GM18505 (cell line): ENCODE data around the gene PDE1C.
"Not testable (repeated sequence)": the region's sequence is repeated elsewhere in the genome, so short reads cannot be mapped to it uniquely, and the experiment has no call there.

Source experiments
- ATAC-seq: cut with Tn5 transposase; IDR thresholded peaks from one replicate; pipeline ENCODE4 v1.9.1; 2021; ENCODE audit not compliant: unreplicated experiment
- POLR2A ChIP-seq: IDR thresholded peaks from 4 replicates; pipeline ENCODE4 v1.6.1; 2011; ENCODE audit warnings: borderline replicate concordance; ENCODE audit not compliant: insufficient read depth, insufficient read length; ENCODE audit errors: extremely low read depth

Gene PDE1C

DNA sequence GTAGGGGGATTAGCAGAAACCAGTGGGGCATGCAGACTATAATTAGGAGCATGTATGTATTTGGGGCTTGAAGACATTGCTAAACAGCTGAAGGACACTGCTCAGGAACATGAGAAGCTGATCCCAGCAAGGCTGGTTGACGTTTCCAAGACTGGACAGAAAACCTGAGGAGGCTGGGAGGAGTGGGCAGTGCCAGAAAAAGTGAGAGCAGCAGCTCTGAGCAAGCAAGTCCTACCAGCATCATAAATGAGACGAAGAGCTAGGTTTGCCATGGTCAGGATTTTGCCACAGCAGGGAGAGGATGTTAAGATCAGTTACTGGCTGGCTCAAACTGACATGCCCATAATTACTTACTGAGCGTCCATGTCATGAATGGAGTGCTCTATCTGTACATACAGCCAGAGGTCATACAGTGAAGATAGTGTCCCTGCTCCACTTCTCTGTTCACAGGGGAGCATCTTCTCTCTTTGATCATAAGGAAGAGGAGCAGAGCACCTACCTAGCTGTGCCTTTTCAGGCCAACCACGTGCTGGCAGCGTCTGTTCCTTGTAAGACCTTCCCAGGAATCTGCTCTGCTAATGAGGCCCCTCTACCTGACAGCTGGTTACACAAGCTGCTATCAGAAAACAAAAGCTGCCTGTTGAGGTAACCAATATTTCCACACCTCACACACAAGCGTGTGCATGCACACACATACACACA lies 44.7 kb downstream of the PDE1C start:
- TF ChIP-seq POLR2A, result no peak
- ATAC-seq, result no peak

DNA sequence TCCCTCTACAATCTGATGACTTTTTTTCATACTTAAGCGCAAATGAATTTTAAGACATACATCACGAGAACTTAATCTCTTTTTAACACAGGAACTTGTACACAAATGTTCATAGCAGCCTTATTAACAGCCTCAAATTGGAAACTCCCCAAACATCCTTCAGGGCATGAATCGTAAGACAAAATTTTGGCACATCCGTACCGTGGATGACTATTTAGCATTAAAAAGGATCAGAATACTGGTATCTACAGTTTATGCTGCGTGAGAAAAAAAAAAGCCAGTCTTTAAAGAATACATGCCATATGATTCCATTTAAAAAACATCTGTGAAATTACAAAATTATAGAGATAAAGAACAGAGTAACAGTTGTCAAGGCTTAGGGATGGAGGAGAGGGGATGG lies 46.8 kb downstream of the PDE1C start:
- no peak for ATAC-seq
- no peak for TF ChIP-seq POLR2A

DNA sequence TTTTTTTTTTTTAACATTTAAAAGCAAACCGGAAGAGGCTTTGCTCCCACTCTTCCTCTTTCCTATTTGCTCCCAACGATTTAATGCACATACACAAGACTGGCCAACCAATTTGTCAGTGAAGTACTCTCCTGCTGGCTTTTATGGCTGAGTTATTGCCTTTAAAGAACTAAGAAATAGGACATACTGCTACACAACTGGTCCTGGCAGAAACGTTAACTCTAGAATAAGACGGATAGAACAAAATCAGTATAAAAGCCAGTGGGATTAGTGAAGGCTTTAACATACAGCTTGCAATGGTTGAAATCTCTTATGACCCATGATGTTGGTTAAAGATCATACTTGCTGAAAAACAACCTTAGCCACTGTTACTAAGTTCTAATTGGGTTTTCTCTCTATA lies 47.2 kb downstream of the PDE1C start:
- TF ChIP-seq POLR2A, result no peak
- no peak for ATAC-seq

DNA sequence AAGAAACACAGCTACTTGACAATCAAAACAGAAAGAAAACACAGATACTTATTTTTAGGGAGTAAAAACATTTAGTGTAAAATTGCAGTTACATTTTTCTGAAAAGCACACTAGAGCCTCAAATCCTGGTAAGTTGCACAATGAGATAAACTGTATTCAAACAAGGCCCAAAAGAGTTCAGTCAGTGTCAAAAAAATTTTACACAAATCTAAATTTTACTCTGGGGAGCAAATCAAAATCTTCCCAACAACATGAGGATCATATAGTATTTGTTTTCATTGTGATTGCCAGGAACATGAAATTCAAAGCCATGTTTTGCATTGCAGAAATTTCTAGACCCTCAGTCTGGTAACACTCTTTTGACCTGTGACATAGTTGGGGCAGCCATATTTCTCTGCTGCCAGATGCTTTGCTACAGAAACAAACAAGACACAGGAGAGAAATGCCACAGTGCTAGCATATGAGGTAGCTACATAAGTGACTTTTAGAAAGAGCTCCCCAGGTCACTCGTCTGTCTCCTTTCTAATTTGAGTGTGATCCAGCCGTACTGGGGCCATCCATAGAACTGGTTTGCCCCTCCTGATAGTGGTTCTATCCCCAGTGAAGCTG lies 49.6 kb downstream of the PDE1C start:
- ATAC-seq, result no peak
- no peak for TF ChIP-seq POLR2A

DNA sequence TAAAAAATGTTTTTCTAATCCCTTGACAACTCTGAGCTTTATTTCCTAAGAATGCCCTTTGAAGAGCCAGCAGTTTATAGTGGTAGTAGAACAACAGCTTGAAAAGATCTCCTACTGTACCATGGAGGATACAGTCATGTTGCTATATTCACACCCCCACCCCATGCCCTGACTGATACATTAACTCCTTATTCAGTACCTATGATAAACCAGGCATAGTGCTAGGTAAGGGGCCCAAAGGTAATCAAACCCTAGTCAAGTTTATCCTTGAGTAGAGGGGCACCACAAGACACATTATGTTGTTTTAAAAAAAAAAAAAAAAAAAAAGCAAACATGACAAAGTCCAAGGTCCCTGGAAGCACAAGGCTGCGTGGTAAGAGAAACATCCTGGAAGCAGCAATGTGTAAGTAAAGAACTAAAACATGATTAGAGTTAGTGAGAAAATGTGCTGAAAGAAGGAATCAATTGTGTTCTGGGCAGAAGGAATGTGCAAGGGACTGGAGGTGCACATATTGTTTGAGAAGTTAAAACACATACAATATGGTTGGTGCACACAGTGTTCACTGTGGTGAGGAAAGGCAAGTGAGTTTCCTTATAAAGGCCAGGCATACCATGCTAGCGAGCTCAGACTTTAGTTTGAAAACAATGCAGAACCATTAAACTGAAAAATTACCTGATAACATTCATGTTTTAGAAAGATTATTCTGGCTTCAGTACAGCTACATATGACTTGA lies 51.2 kb downstream of the PDE1C start:
- no peak for TF ChIP-seq POLR2A
- ATAC-seq, result no peak

DNA sequence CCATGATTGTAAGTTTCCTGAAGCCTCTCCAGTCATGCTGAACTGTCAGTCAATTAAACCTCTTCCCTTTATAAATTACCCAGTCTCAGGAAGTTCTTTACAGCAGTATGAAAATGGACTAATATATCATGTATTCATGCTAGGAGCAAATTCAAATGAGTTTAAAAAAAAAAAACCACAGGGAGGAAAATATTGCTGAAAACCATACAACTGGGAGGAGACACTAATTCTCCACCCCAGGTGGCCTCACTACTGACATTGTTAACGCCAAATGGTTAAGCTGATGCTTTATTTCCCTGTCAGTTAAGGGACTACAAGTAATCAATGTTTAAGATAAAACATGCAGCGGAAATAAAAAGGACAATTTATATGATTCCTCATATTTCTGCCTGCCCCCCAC lies 55.1 kb downstream of the PDE1C start:
- ATAC-seq, result no peak
- no peak for TF ChIP-seq POLR2A

DNA sequence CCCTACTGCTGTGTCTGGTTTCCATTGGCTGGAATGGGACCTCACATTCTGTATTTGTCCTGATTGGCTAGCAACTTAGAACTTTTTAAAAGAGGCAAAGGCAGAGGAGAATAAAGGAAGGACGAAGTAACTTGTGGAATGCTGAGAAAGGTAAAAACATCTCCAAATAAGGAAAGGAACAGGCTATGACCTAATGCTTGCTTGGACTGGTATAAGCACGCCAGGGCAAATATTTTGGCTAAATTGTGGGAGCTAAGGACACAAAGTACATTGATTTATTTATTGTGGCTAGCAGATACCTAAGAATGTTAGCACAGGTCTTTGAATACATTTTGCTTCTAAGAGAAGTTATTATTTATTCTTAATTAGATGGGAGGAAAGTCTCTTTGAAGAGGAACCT lies 56.7 kb downstream of the PDE1C start:
- not testable (repeated sequence) for ATAC-seq

DNA sequence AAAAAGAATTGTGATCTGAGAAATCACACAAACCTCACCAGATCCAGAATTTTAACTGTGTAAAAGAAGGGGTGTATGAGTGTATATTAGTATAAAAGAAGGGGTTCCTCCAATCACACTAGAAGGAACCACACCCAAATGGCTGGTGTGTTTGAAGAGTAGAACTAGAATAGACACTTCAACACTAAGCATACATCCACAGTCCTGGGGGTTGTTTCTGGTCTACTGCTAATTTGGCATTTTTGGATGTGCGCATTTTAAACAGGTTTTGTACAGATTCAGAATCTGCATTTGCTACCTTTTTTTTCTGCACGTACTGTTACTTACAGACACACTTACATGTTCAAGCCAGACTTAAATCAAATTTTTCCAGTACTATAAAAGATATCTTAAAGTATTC lies 64.6 kb downstream of the PDE1C start:
- TF ChIP-seq POLR2A, result no peak
- ATAC-seq, result no peak

DNA sequence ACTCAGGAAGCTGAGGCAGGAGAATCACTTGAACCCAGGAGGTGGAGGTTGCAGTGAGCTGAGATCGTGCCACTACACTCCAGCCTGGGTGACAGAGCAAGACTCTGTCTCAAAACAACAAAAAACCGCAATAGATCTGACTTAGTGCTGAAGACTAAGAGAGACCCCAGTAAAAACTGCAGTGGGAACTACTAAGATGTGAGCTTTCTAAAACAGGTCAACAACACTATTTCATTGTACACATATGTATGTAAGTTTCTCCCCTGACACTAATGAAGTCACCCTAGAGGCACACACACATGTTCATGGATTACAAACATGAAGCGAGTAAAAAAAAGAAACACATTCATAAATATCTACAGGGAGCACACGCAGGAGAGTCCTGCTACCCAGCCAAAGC lies 68.3 kb downstream of the PDE1C start:
- no peak for TF ChIP-seq POLR2A
- ATAC-seq, result no peak

DNA sequence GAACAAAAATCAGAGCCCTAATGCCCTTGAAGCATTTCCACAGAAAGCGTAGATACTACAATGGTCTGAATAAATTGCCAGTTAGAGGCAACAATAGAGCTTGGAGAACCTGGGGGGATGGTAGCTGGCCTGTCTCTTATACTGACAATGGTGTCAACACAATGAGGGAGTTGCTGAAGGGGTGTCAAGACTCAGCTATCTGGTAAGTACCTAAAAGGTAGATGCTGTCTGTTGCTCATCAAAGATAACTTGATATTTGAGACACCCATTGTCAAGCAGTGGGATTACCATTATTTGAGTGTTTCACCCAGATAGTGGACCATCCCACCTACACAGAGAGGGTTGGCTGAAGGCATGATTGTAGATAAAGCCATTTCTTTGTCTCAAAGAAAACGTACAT lies 72.8 kb downstream of the PDE1C start:
- no peak for ATAC-seq
- no peak for TF ChIP-seq POLR2A

DNA sequence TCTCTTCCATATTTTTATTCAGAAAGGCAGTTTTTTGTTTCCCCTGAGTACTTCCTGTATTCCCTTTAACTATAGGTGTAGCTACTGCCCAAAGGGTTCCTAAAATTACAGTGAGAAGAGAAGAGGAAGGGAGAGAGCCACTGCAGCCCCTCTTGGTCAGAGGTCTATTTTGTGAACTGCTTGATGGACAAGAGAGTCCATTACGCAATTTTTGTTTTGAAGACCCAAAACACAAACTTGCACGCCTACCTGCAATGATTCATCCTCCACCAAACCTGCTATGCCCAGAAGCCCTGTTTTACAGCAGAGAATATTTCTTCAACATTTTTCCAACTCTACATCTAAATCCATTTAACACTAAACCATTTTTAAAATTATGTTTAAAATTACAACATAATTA lies 75.1 kb downstream of the PDE1C start:
- no peak for TF ChIP-seq POLR2A
- no peak for ATAC-seq

DNA sequence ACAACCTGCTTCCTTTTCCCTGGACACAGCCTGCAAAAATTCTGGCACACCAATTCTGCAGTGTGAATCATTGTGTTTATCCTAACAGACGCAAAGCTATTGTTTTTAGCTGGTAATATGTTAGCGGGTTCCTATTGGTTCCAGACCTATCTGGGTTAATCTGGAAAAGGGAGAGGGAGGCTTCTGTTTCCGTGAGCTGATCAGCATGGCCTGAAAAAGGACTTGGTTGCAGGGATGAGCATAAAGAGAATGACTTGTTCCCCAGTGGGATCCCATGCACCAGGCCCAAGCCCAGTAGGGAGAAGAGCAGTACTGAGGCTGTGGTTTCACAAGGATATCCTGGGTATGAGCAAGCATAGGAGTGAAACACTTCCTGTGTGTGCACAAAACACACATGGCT lies 78.4 kb downstream of the PDE1C start:
- no peak for ATAC-seq
- TF ChIP-seq POLR2A, result no peak

DNA sequence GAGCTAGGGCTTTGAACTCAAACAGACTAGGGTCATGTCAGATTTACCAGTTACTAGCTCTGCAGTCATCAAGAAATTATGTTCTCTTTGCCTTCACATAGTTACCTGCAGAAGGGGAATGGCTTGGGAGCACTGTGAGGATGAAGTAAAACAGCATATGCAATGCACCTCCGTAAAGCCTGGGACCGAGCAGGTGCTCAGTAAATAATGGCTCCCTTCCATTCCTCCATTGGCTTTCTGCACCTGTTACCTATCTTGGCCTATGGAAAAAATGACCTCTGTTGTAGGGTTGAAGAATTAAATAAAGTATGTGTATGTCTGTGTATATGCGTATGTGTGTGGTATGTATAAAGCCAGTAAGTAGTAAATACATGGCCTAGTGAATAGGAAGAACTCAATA lies 78.8 kb downstream of the PDE1C start:
- ATAC-seq, result no peak
- TF ChIP-seq POLR2A, result no peak

DNA sequence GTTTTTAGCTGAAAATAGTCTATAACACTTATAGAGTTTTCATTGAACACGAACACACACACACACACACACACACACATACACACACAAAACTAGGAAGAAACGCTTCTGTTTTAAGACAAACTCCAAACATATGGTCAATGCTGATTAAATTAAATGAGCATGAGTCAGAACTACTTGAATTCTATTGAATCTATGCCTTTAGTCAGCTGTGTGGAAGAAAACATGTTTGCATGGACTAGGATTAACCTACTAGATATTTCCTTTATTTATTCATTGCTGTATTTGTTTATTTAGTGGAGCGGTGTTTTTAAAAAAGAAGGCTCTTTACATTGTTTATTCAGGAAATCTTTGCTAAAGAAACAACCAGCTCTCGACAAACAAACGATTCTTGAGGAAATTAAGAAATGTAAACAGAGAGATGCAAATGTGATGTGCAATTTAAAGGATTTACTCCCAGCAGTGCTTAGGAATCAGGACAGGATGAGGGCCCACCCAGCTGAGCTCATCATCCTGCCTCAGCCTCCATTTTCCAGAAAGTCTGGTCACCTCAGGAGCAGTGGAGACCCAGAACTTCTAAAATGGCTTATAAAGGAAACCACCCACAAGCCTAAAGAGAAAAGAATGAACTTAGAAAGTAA lies 83.2 kb downstream of the PDE1C start:
- TF ChIP-seq POLR2A, result no peak

More for the DNA sequence above, 83.2 kb downstream of the PDE1C start:
- no peak for ATAC-seq
